IPS-18c (cell line): ENCODE results near the gene ZHX3.

Experiments used
- H3K4me3 ChIP-seq: 2 replicates; pipeline ENCODE4 v1.7.0; 2013; ENCODE audit warnings: low read depth, mild to moderate bottlenecking, low read length, moderate library complexity; ENCODE audit not compliant: insufficient read depth
- H3K9me3 ChIP-seq: one replicate; pipeline ENCODE4 v1.6.1; 2013; ENCODE audit warnings: mild to moderate bottlenecking, low read length, moderate library complexity; ENCODE audit not compliant: control insufficient read depth, insufficient read depth

Gene ZHX3

GRCh38 chr20:41150664-41151063, 166.9 kb downstream of the ZHX3 start:
- no peak overlapping the region for H3K4me3 ChIP-seq
- H3K9me3 ChIP-seq = peaks cover 2% of the 10 kb centered on the region

- peaks cover under 1% of the 10 kb centered on the region for H3K9me3 ChIP-seq
- no peak overlapping the region for H3K4me3 ChIP-seq
These were observed 168.6 kb downstream of the ZHX3 start for GRCh38 chr20:41148942-41149341.

DNA sequence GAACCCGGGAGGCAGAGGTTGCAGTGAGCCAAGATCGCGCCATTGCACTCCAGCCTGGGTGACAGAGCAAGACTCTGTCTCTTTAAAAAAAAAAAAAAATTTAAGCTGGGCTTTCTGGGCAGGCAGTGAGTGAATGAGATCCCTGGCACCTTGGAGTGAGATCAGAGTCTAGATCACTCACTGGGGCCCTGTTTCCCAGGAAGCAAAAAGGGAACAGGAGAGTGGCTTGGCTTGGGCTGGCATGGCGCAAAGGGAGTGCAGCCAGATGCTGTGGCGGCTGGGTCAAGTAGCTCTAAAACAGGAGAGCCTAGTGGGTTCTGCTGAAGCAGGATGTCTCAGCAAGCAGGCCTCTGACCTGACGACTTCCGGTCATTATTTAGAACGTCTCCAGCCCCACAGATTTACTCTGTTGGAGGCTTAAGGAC, 169.8 kb downstream of the ZHX3 start:
- no peaks in the 10 kb centered on the region for H3K9me3 ChIP-seq

GRCh38 chr20:41145821-41146620, 171.5 kb downstream of the ZHX3 start:
- Histone ChIP-seq H3K4me3 (no peak overlapping the region), H3K9me3 (no peaks in the 10 kb centered on the region)

More for the DNA sequence above, 169.8 kb downstream of the ZHX3 start:
- H3K4me3 ChIP-seq = no peak overlapping the region

- no peaks in the 10 kb centered on the region for H3K9me3 ChIP-seq
- no peak overlapping the region for H3K4me3 ChIP-seq
These were observed 172.2 kb downstream of the ZHX3 start for GRCh38 chr20:41145317-41145716.

DNA sequence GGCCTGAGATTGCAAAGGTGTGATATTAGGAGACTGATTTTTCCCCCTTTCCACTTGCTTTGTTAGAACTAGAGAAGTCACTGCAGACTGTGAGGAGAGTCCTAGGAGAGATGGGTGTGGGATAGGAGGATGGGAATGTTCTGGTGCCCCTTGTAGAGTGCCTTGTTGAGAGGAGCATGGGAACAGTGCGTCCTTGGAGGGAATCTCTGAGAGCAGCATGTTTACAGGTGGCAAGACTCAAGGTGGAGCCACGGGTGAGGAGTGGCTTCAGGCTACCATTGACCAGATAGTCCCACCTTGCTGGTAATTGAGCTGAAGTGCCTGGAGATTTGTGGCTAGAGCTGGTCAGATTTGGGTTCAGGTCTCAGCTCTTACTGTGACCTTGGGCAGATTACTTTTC, 174.2 kb downstream of the ZHX3 start:
- Histone ChIP-seq H3K4me3 (no peak overlapping the region), H3K9me3 (no peaks in the 10 kb centered on the region)

DNA sequence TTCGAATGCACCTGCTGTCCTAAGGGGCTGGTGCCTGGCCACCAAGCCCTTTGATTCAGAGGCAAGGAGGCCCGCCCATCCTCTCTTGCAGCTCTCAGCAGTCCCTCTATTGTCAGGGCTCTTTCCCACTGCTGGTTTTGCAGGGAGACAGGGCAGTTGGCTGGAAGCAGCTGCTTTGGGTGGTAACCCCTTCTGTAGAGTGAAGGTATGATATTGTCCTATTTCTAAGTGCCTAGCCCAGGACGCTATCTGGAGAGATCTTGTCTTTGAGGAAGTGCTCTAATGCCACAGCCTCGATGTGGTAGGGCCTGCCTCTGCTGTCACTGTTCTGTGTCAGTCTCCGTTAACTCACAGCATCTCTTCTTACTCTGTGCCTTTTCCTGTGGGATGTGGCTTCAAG, 174.6 kb downstream of the ZHX3 start:
- H3K9me3 ChIP-seq = no peaks in the 10 kb centered on the region
- H3K4me3 ChIP-seq = no peak overlapping the region

DNA sequence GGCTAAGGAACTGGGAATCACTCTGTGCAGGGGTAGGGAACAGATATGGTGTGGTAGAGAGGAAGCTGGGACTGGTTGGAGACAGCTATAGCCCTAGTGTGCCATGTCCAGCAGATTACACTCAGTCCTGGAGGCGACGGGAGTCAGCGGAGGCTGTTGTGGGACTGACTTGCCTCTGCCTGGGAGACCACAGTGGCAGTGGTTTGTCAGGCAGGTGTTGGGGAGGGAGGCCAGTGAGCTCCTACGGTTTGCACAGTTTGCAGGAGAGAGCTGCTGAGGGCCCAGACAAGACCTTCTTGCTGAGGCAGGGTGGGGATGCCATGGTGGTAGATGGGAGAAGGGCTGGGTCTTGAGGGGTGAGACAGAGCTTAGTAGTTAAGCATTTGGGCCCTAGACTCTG, 175.3 kb downstream of the ZHX3 start:
- no peak overlapping the region for H3K4me3 ChIP-seq
- no peaks in the 10 kb centered on the region for H3K9me3 ChIP-seq

DNA sequence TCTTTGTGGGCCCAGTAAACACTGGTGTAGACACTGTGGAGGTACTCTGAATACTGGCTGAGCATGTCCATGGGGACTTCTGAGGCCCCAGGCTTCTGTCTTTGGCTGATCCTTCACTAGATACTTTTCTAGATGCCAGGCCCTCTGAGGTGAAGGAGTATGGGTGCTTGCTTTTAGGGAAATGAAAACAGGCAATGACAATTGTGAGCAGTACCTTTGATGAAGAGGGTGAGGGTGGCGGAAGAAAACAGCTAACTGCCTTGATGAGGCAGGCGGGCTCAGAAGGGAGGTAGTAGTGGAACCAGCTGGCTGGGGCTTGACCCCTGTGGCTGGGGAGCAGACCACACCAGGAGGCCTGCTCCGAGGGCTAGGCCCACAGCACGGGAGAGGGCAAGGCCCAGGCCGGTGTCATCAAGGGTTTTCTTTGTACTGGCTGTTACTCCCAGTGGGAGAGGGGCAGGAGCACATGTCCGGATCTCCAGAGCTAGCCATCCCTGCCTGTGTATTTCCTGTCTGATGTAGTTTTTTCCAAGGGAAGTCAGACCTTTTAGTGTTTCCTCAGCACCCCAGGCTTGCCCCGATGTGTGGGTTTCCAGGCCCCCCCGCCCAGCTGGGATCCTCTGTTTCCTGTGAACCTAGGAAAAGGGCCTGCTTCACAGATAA, 176.2 kb downstream of the ZHX3 start:
- Histone ChIP-seq H3K4me3 (no peak overlapping the region), H3K9me3 (no peaks in the 10 kb centered on the region)

- Histone ChIP-seq H3K9me3 (no peaks in the 10 kb centered on the region), H3K4me3 (no peak overlapping the region; the same call in 1 of the 2 replicates)
These were observed 177.1 kb downstream of the ZHX3 start for GRCh38 chr20:41140226-41141133.

DNA sequence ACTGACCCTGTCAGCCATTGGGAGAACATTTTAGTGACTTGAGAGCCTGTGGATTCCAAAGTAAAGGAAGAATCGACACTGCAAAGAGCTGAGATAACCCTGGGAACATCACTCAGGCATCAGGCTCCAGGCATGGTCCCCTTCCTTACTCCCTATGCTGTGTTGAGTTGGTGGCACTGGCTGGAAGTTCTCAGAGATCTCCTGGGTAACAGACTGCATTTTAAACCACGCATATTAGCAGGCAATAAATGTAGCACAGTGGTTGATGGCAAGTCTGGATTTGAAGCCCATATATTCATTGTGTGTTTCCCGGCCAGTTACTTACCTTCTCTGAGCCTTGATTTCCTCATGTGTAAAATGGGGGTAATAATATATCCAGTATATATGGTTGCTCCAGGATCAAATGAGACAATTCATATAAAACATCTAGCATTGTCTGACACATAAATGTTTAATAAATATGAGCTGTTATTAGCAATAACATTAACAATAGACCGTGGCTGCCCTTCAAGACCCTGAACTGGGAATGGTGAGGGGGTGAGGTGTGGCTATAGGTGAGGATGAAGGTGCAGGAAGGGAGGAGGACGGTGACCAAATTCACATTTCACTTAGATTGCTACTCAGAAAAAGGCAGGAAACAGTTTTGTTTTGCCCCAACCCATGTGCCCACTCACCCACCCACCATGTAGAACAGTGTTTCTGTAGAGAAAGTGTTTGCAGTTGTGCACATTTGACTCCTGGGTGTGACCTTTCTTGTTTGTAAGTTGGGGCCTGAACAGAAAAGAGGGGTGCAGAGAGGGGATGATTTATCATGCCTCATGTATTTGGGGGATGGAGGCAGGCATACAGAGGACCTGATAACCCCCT, 178.1 kb downstream of the ZHX3 start:
- no peaks in the 10 kb centered on the region for H3K9me3 ChIP-seq
- peak overlapping the region; percentile 96; the same call in 1 of the 2 replicates for H3K4me3 ChIP-seq

GRCh38 chr20:41138475-41139226, 178.9 kb downstream of the ZHX3 start:
- Histone ChIP-seq H3K9me3 (no peaks in the 10 kb centered on the region), H3K4me3 (peak overlapping the region; percentile 96)

- H3K9me3 ChIP-seq = no peaks in the 10 kb centered on the region
These were observed 179.7 kb downstream of the ZHX3 start for GRCh38 chr20:41137614-41138474.

GRCh38 chr20:41136680-41137613, 180.6 kb downstream of the ZHX3 start, which contains the start of gene PLCG1:
Gene PLCG1, plus strand, starts transcription at chr20:41137543. Its CDS starts 99 bp downstream, at chr20:41137642.
- Histone ChIP-seq H3K9me3 (no peaks in the 10 kb centered on the region), H3K4me3 (peak within 1 kb of the TSS; percentile 96)

More at GRCh38 chr20:41137614-41138474, 179.7 kb downstream of the ZHX3 start:
- H3K4me3 ChIP-seq = peak overlapping the region; percentile 96
